ENCODE measurements around the gene EXOC2. TPM values are rescaled to one million over a fixed set of nuclear protein-coding genes. Genes with fewer than 3 reads are reported as not detected.
"Not testable (repeated sequence)": the region's sequence is repeated elsewhere in the genome, so short reads cannot be mapped to it uniquely, and the experiment has no call there.

Gene EXOC2
- total RNA-seq, 4 donors from 2014 or later, result 19.5 to 23.6 (median 20.9) TPM

- WGBS, 2 donors, result 92 to 94% methylated on average over 5 of the region's 5 CpGs
Measured at GRCh38 chr6:665403-666267, 27.3 kb downstream of the EXOC2 start.

GRCh38 chr6:663788-664187 lies 29.2 kb downstream of the EXOC2 start:
- intact Hi-C loops (cut with DNase I; ENCODE audit: low total_unique reads); DNase-seq (ENCODE audit: low spot score in 2 of 2); H3K4me3 ChIP-seq (ENCODE audit: low read depth, poor library complexity, severe bottlenecking): not testable (repeated sequence)
- WGBS, 2 donors, result 86 to 89% methylated on average over 4 of the region's 4 CpGs

More at GRCh38 chr6:665403-666267, 27.3 kb downstream of the EXOC2 start:
- no peak for DNase-seq (ENCODE audit: low spot score in 2 of 2)
- H3K4me3 ChIP-seq (ENCODE audit: low read depth, poor library complexity, severe bottlenecking), result no peak overlapping the region
- intact Hi-C loops (cut with DNase I; ENCODE audit: low total_unique reads), result no loop called here
- TF ChIP-seq CTCF (IDR thresholded peaks at IDR 0.05) (no peak), POLR2A (IDR thresholded peaks at IDR 0.05) (no peak)

GRCh38 chr6:659716-660581 lies 33.0 kb downstream of the EXOC2 start:
- 86 to 87% methylated on average over 11 to 12 of the region's 13 CpGs for WGBS, 2 donors

GRCh38 chr6:658244-658643 lies 34.7 kb downstream of the EXOC2 start:
- no peak for DNase-seq (ENCODE audit: low spot score in 2 of 2)
- no peak overlapping the region for H3K4me3 ChIP-seq (ENCODE audit: low read depth, poor library complexity, severe bottlenecking)
- intact Hi-C loops (cut with DNase I; ENCODE audit: low total_unique reads), result no loop called here
- 56 to 62% methylated on average over 2 of the region's 2 CpGs for WGBS, 2 donors
- TF ChIP-seq CTCF (IDR thresholded peaks at IDR 0.05) (no peak), POLR2A (IDR thresholded peaks at IDR 0.05) (no peak)

More at GRCh38 chr6:659716-660581, 33.0 kb downstream of the EXOC2 start:
- no peak for DNase-seq (ENCODE audit: low spot score in 2 of 2)
- no peak overlapping the region for H3K4me3 ChIP-seq (ENCODE audit: low read depth, poor library complexity, severe bottlenecking)
- TF ChIP-seq CTCF (IDR thresholded peaks at IDR 0.05) (no peak), POLR2A (IDR thresholded peaks at IDR 0.05) (no peak)
- intact Hi-C loops (cut with DNase I; ENCODE audit: low total_unique reads), result no loop called here

GRCh38 chr6:657743-658142 lies 35.2 kb downstream of the EXOC2 start:
- no peak overlapping the region for H3K4me3 ChIP-seq (ENCODE audit: low read depth, poor library complexity, severe bottlenecking)
- DNase-seq (ENCODE audit: low spot score in 2 of 2), result no peak
- intact Hi-C loops (cut with DNase I; ENCODE audit: low total_unique reads), result no loop called here
- WGBS, 2 donors, result 86 to 92% methylated on average over 1 of the region's 1 CpG
- TF ChIP-seq POLR2A (IDR thresholded peaks at IDR 0.05) (no peak), CTCF (IDR thresholded peaks at IDR 0.05) (no peak)

All from lower leg skin (tissue), 4 donors.